OCI-LY7 (cell line): Measurements from ENCODE around the gene THTPA.

ENCODE experiments used
- CTCF ChIP-seq: fragments of 200-600 bp; sonication (generic); conservative IDR thresholded peaks from 2 replicates; pipeline ENCODE4 v1.5.1; 2014; ENCODE audit warnings: mild to moderate bottlenecking, antibody characterized with exemption, low read length, moderate library complexity, mixed read lengths
- EZH2phosphoT487 ChIP-seq: fragments of 200-600 bp; sonication (generic); IDR thresholded peaks from 2 replicates; pipeline ENCODE4 v1.6.1; 2018; ENCODE audit warnings: low read depth, borderline replicate concordance, mild to moderate bottlenecking, mixed run types, antibody characterized with exemption, low read length, moderate library complexity, mixed read lengths

DNA sequence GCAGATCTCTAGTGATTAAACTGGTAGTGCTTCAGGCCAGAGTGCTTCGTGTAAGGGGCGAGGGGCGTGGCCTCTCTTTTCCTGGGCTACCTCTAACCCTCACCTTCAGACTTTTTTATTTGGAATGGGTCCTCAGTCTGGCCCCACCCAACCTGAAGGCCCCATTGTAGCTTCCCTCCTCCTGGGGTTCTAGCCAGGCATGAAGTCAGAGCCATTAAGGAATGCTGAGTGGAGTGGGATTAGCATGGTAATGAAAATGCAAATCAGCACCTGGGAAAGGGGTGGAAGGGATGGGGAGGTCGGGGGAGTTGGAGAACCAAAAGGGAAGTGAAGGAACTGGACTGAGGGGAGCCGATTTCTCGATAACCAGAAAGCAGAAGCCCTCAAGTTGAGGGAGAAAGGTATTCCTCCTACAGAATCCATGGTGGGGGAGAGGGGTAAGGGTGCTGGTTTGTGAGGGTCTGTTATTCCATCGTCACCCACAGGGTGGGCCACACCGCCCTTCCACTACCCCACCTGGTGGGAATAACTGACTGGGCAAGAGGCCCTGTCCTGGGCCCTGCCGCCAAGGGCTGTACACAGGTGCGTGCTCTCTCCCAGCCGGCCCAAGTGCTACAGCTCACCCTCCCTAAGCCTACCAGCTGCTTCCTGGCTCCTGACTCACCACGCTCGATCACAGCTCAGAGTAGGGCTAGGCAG, 18.6 kb upstream of the THTPA start:
- TF ChIP-seq CTCF (no peak), EZH2phosphoT487 (no peak)
